GM18517 (cell line): ENCODE results near the gene RABGAP1L.

Experiments used
- ATAC-seq: cut with Tn5 transposase; IDR thresholded peaks from one replicate; pipeline ENCODE4 v1.9.1; 2021; ENCODE audit warnings: mild to moderate bottlenecking, moderate library complexity; ENCODE audit not compliant: unreplicated experiment

RABGAP1L gene

GRCh38 chr1:174974711-174975119 lies 815.4 kb downstream of the RABGAP1L start:
- ATAC-seq, result no peak

- ATAC-seq, result no peak
Observed at GRCh38 chr1:174975764-174976163, 816.4 kb downstream of the RABGAP1L start.

- no peak for ATAC-seq
Observed at GRCh38 chr1:174976436-174977108, 817.3 kb downstream of the RABGAP1L start.

GRCh38 chr1:174982971-174983689 lies 823.8 kb downstream of the RABGAP1L start:
- ATAC-seq, result no peak

GRCh38 chr1:174984952-174985351 lies 825.6 kb downstream of the RABGAP1L start:
- no peak for ATAC-seq

GRCh38 chr1:174988539-174988938 lies 829.2 kb downstream of the RABGAP1L start:
- ATAC-seq, result no peak

- ATAC-seq, result no peak
Observed at GRCh38 chr1:174988986-174989385, 829.7 kb downstream of the RABGAP1L start.

- ATAC-seq, result no peak
Observed at GRCh38 chr1:174989536-174990220, 830.4 kb downstream of the RABGAP1L start.

GRCh38 chr1:174990382-174990999 lies 831.2 kb downstream of the RABGAP1L start:
- ATAC-seq, result peak; percentile 45

GRCh38 chr1:174991473-174991872 lies 832.2 kb downstream of the RABGAP1L start:
- ATAC-seq, result no peak

- ATAC-seq, result no peak
Observed at GRCh38 chr1:174995121-174995520, 835.8 kb downstream of the RABGAP1L start.

GRCh38 chr1:174995916-174996315 lies 836.6 kb downstream of the RABGAP1L start:
- no peak for ATAC-seq

- no peak for ATAC-seq
Observed at GRCh38 chr1:174996476-174996875, 837.2 kb downstream of the RABGAP1L start.

- ATAC-seq, result no peak
Observed at GRCh38 chr1:174997041-174997440, 837.7 kb downstream of the RABGAP1L start.

GRCh38 chr1:174998569-174999215 lies 839.4 kb downstream of the RABGAP1L start:
- peak; percentile 24 for ATAC-seq

- peak; percentile 81 for ATAC-seq
Observed at GRCh38 chr1:174999216-174999935, 840.1 kb downstream of the RABGAP1L start.

- ATAC-seq, result peak; percentile 2
Observed at GRCh38 chr1:174999936-175000696, 840.8 kb downstream of the RABGAP1L start, which contains the start of gene CACYBP. Gene CACYBP (plus strand): TSS chr1:174999947. CDS start chr1:175000181, 234 bp downstream.

- ATAC-seq, result no peak
Observed at GRCh38 chr1:175000697-175001187, 841.4 kb downstream of the RABGAP1L start.

- ATAC-seq, result no peak
Observed at GRCh38 chr1:175002910-175003517, 843.7 kb downstream of the RABGAP1L start.
